Measurements from ENCODE around the gene RRAGD. TPM values are rescaled to one million over a fixed set of nuclear protein-coding genes. Genes with fewer than 3 reads are reported as not detected.

Gene RRAGD
- total and polyA plus RNA-seq, 2 of the 13 experiments (the other 11 are each of a cell fraction or from before 2014, with no cell fraction given), result 0.35 to 0.53 TPM

GRCh38 chr6:89352278-89353117 lies 59.6 kb downstream of the RRAGD start, which contains the start of gene UBE2J1 (continued):
- TF ChIP-seq FOXP4 (CRISPR knock-in tag; IDR thresholded peaks at IDR 0.05) (no peak), BATF2 (CRISPR knock-in tag; IDR thresholded peaks at IDR 0.05) (0 out of 2 replicates have a peak, but pooled peaks have one; percentile 58), ZNF577 (CRISPR knock-in tag; IDR thresholded peaks at IDR 0.05; ENCODE audit: borderline replicate concordance, low read depth) (peak; percentile 86; the same call in 1 of the 2 replicates), ZNF780A (CRISPR knock-in tag; IDR thresholded peaks at IDR 0.05) (no peak), KAT7 (CRISPR knock-in tag; IDR thresholded peaks at IDR 0.05; ENCODE audit: borderline replicate concordance) (peak; percentile 78; the same call in 1 of the 2 replicates), NFRKB (IDR thresholded peaks at IDR 0.05) (no peak), KAT8 (CRISPR knock-in tag; IDR thresholded peaks at IDR 0.05) (peak; percentile 49), CCAR2 (optimal IDR thresholded peaks at IDR 0.05; ENCODE audit: low read depth, low read length) (no peak), SUZ12 (IDR thresholded peaks at IDR 0.05; ENCODE audit: low read depth, low read length) (no peak), POLR2AphosphoS2 (IDR thresholded peaks at IDR 0.05; ENCODE audit: low read depth, low read length) (no peak), FOXP1 (IDR thresholded peaks at IDR 0.05) (no peak), FOXP1 (CRISPR knock-in tag; IDR thresholded peaks at IDR 0.05) (no peak), ATRX (CRISPR knock-in tag; IDR thresholded peaks at IDR 0.05; ENCODE audit: borderline replicate concordance) (no peak), MAX (IDR thresholded peaks at IDR 0.05) (peak; percentile 73), DBP (CRISPR knock-in tag; IDR thresholded peaks at IDR 0.05; ENCODE audit: not compliant biosample characterization) (no peak), ZBTB2 (CRISPR knock-in tag; IDR thresholded peaks at IDR 0.05; ENCODE audit: low read depth) (peak; percentile 63; the same call in 1 of the 2 replicates), SATB2 (CRISPR knock-in tag; IDR thresholded peaks at IDR 0.05) (peak; percentile 18; the same call in 1 of the 2 replicates), KLF12 (CRISPR knock-in tag; IDR thresholded peaks at IDR 0.05; ENCODE audit: borderline replicate concordance) (peak; percentile 54; the same call in 1 of the 2 replicates), NFYB (CRISPR knock-in tag; IDR thresholded peaks at IDR 0.05) (peak; percentile 61), HDAC1 (CRISPR knock-in tag; IDR thresholded peaks at IDR 0.05) (no peak), ZFP62 (CRISPR knock-in tag; IDR thresholded peaks at IDR 0.05) (no peak), HDAC2 (CRISPR knock-in tag; IDR thresholded peaks at IDR 0.05) (peak; percentile 21; the same call in 1 of the 2 replicates), NCOA2 (CRISPR knock-in tag; IDR thresholded peaks at IDR 0.05) (no peak; the same call in 1 of the 2 replicates), BHLHE40 (IDR thresholded peaks at IDR 0.05; ENCODE audit: low read length) (no peak), STAT5B (CRISPR knock-in tag; IDR thresholded peaks at IDR 0.05) (0 out of 2 replicates have a peak, but pooled peaks have one; percentile 18), SMC3 (IDR thresholded peaks at IDR 0.05; ENCODE audit: low read length) (no peak), ZNF761 (CRISPR knock-in tag; conservative IDR thresholded peaks at IDR 0.05) (peak; percentile 92), MAFK (conservative IDR thresholded peaks at IDR 0.05 in 1 of 2, IDR thresholded peaks at IDR 0.05 in 1 of 2; ENCODE audit: low read length in 2 of 2) (no peak)

All from HepG2 (cell line).